Body of pancreas (tissue), 4 donors: ENCODE data around the gene TAPT1.

Experiments
- CTCF ChIP-seq, 7 experiments: fragments of 450-650 bp in 4 of 7; fragments of 200-600 bp in 3 of 7; sonication (generic) in 3 of 7; IDR thresholded peaks; one replicate each; pipeline ENCODE4 v1.5.1; 2016 to 2019; ENCODE audit warnings: antibody characterized with exemption in 7 of 7
- POLR2A ChIP-seq, 3 donors: fragments of 450-650 bp; IDR thresholded peaks; one replicate each; pipeline ENCODE4 v1.6.1; 2016; ENCODE audit warnings: antibody characterized with exemption in 3 of 3, mild to moderate bottlenecking in 2 of 3

- no peak for TF ChIP-seq CTCF (IDR thresholded peaks at IDR 0.05)
- TF ChIP-seq POLR2A (IDR thresholded peaks at IDR 0.05) = no peak
Measured at GRCh38 chr4:16206848-16207247, 19.4 kb downstream of the TAPT1 start.
